Measurements from ENCODE around the gene WNT2. TPM values are rescaled to one million over a fixed set of nuclear protein-coding genes. Genes with fewer than 3 reads are reported as not detected.

Gene WNT2
- total RNA-seq, 1 donor from 2014 or later, result under 0.01 TPM

- DNase-seq (ENCODE audit: low read depth), result no peak
- Histone ChIP-seq H3K4me3 (ENCODE audit: low read depth, low read length) (no peak overlapping the region), H3K36me3 (ENCODE audit: control insufficient read depth, insufficient read depth, low read length) (no peaks in the 10 kb centered on the region), H3K27me3 (ENCODE audit: control insufficient read depth, insufficient read depth, low read length) (no peaks in the 10 kb centered on the region)
- FAIRE-seq, result no peak
- no peak for TF ChIP-seq CTCF (IDR thresholded peaks at IDR 0.05; ENCODE audit: insufficient read depth, low read length, severe bottlenecking)
These were observed 39.1 kb downstream of the WNT2 start for GRCh38 chr7:117283779-117284178.

- no peak for FAIRE-seq
- DNase-seq (ENCODE audit: low read depth), result peak; percentile 64
These were observed 39.5 kb downstream of the WNT2 start for GRCh38 chr7:117283371-117283770.

GRCh38 chr7:117282239-117282812 lies 40.5 kb downstream of the WNT2 start:
- no peak for TF ChIP-seq CTCF (IDR thresholded peaks at IDR 0.05; ENCODE audit: insufficient read depth, low read length, severe bottlenecking)
- Histone ChIP-seq H3K4me3 (ENCODE audit: low read depth, low read length) (no peak overlapping the region), H3K27me3 (ENCODE audit: control insufficient read depth, insufficient read depth, low read length) (no peaks in the 10 kb centered on the region), H3K36me3 (ENCODE audit: control insufficient read depth, insufficient read depth, low read length) (no peaks in the 10 kb centered on the region)
- DNase-seq (ENCODE audit: low read depth) (no peak), FAIRE-seq (no peak)

More at GRCh38 chr7:117283371-117283770, 39.5 kb downstream of the WNT2 start:
- Histone ChIP-seq H3K27me3 (ENCODE audit: control insufficient read depth, insufficient read depth, low read length) (no peaks in the 10 kb centered on the region), H3K36me3 (ENCODE audit: control insufficient read depth, insufficient read depth, low read length) (no peaks in the 10 kb centered on the region), H3K4me3 (ENCODE audit: low read depth, low read length) (no peak overlapping the region)
- TF ChIP-seq CTCF (IDR thresholded peaks at IDR 0.05; ENCODE audit: insufficient read depth, low read length, severe bottlenecking), result no peak

GRCh38 chr7:117281562-117281961 lies 41.3 kb downstream of the WNT2 start:
- no peaks in the 10 kb centered on the region for H3K27me3 ChIP-seq (ENCODE audit: control insufficient read depth, insufficient read depth, low read length)
- DNase-seq (ENCODE audit: low read depth) (peak; percentile 84), FAIRE-seq (no peak)
- H3K36me3 ChIP-seq (ENCODE audit: control insufficient read depth, insufficient read depth, low read length), result no peaks in the 10 kb centered on the region
- no peak for TF ChIP-seq CTCF (IDR thresholded peaks at IDR 0.05; ENCODE audit: insufficient read depth, low read length, severe bottlenecking)
- H3K4me3 ChIP-seq (ENCODE audit: low read depth, low read length), result no peak overlapping the region

GRCh38 chr7:117279931-117280557 lies 42.8 kb downstream of the WNT2 start:
- no peak overlapping the region for H3K4me3 ChIP-seq (ENCODE audit: low read depth, low read length)
- no peak for TF ChIP-seq CTCF (IDR thresholded peaks at IDR 0.05; ENCODE audit: insufficient read depth, low read length, severe bottlenecking)
- H3K27me3 ChIP-seq (ENCODE audit: control insufficient read depth, insufficient read depth, low read length), result no peaks in the 10 kb centered on the region
- H3K36me3 ChIP-seq (ENCODE audit: control insufficient read depth, insufficient read depth, low read length), result no peaks in the 10 kb centered on the region
- DNase-seq (ENCODE audit: low read depth) (no peak), FAIRE-seq (no peak)

GRCh38 chr7:117279203-117279602 lies 43.7 kb downstream of the WNT2 start:
- Histone ChIP-seq H3K36me3 (ENCODE audit: control insufficient read depth, insufficient read depth, low read length) (no peaks in the 10 kb centered on the region), H3K27me3 (ENCODE audit: control insufficient read depth, insufficient read depth, low read length) (no peaks in the 10 kb centered on the region), H3K4me3 (ENCODE audit: low read depth, low read length) (no peak overlapping the region)
- FAIRE-seq, result no peak
- no peak for TF ChIP-seq CTCF (IDR thresholded peaks at IDR 0.05; ENCODE audit: insufficient read depth, low read length, severe bottlenecking)
- DNase-seq (ENCODE audit: low read depth), result no peak
